Smooth muscle cell (in vitro differentiated cells): Measurements from ENCODE around the gene MIF4GD. TPM values are rescaled to one million over a fixed set of nuclear protein-coding genes. Genes with fewer than 3 reads are reported as not detected.

ENCODE experiments used
- DNase-seq: peaks from one replicate; lab custom pipeline; 2025; ENCODE audit not compliant: unreplicated experiment; lab: John Stamatoyannopoulos, UW
- H2AFZ ChIP-seq: fragments of 200-600 bp; sonication (generic); 2 replicates; pipeline ENCODE4 v1.6.0; 2016; ENCODE audit warnings: antibody characterized with exemption, low read depth, mild to moderate bottlenecking
- H3F3A ChIP-seq: fragments of 200-600 bp; sonication (generic); 2 replicates; pipeline ENCODE4 v1.6.0; 2017; ENCODE audit warnings: antibody characterized with exemption, low read depth
- H3K27ac ChIP-seq: fragments of 200-600 bp; sonication (generic); 2 replicates; pipeline ENCODE4 v1.5.1; 2016; ENCODE audit warnings: low read depth, mild to moderate bottlenecking
- H3K27me3 ChIP-seq: fragments of 200-600 bp; sonication (generic); 2 replicates; pipeline ENCODE4 v1.6.1; 2016; ENCODE audit warnings: low read depth, mild to moderate bottlenecking
- H3K36me3 ChIP-seq: fragments of 200-600 bp; sonication (generic); 2 replicates; pipeline ENCODE4 v1.5.1; 2016; ENCODE audit warnings: low read depth
- H3K4me1 ChIP-seq: fragments of 200-600 bp; sonication (generic); 2 replicates; pipeline ENCODE4 v1.5.1; 2016; ENCODE audit warnings: low read depth
- H3K4me2 ChIP-seq: fragments of 200-600 bp; sonication (generic); 2 replicates; pipeline ENCODE4 v1.6.0; 2016; ENCODE audit warnings: mild to moderate bottlenecking
- H3K4me3 ChIP-seq: fragments of 200-600 bp; sonication (generic); 2 replicates; pipeline ENCODE4 v1.5.1; 2016; ENCODE audit warnings: mild to moderate bottlenecking
- H3K79me2 ChIP-seq: fragments of 200-600 bp; sonication (generic); 2 replicates; pipeline ENCODE4 v1.6.0; 2016; ENCODE audit warnings: low read depth, mild to moderate bottlenecking
- H3K9ac ChIP-seq: fragments of 200-600 bp; sonication (generic); 2 replicates; pipeline ENCODE4 v1.6.0; 2016; ENCODE audit warnings: low read depth
- H3K9me3 ChIP-seq: fragments of 200-600 bp; sonication (generic); replicated peaks from 2 replicates; pipeline ENCODE4 v1.5.1; 2016; ENCODE audit warnings: low read depth
- H4K20me1 ChIP-seq: fragments of 200-600 bp; sonication (generic); 2 replicates; pipeline ENCODE4 v1.6.0; 2016; ENCODE audit warnings: low read depth
- CTCF ChIP-seq: fragments of 200-600 bp; sonication (generic); IDR thresholded peaks from 2 replicates; pipeline ENCODE4 v1.5.1; 2017; ENCODE audit warnings: borderline replicate concordance, mild to moderate bottlenecking, antibody characterized with exemption; ENCODE audit not compliant: insufficient read depth, poor library complexity, severe bottlenecking
- WGBS: methylation state at CpG from one replicate; pipeline ENCODE4 v1.1.7; 2016; ENCODE audit warnings: low lambda C conversion rate; 5-methylcytosine and 5-hydroxymethylcytosine counted together
- polyA plus RNA-seq: library from polyadenylated mRNA; unstranded; fragments of >200 nt; fragmentation: Nextera tagmentation; extraction: Ambion mirVana; gene quantifications from 2 replicates; pipeline ENCODE4 v1.2.1, GENCODE V29; 2016
- total RNA-seq: library from RNA; depleted of rRNA; stranded (reverse); fragments of >200 nt; gene quantifications from 2 replicates; pipeline ENCODE4 v1.2.3, GENCODE V29; 2014

MIF4GD gene
- total and polyA plus RNA-seq, 2 experiments from 2014 or later, result 5.3 to 17.0 TPM

GRCh38 chr17:75218131-75218530 lies 52.9 kb downstream of the MIF4GD start:
- H3K27me3 ChIP-seq, result no peaks in the 10 kb centered on the region
- peaks cover 10% of the 10 kb centered on the region for H3K36me3 ChIP-seq
- H3K9me3 ChIP-seq, result no peaks in the 10 kb centered on the region
- H3K4me2 ChIP-seq, result no peak overlapping the region
- H3K79me2 ChIP-seq, result no peaks in the 10 kb centered on the region
- over 99% methylated on average over 6 of the region's 6 CpGs for WGBS
- DNase-seq, result no peak
- H3K4me1 ChIP-seq, result no peaks in the 10 kb centered on the region
- no peaks in the 10 kb centered on the region for H3F3A ChIP-seq
- H3K4me3 ChIP-seq, result no peak overlapping the region
- no peak overlapping the region for H3K9ac ChIP-seq
- H2AFZ ChIP-seq, result no peak overlapping the region
- no peak overlapping the region for H3K27ac ChIP-seq
- no peaks in the 10 kb centered on the region for H4K20me1 ChIP-seq
- TF ChIP-seq CTCF, result no peak

Other genes starting within 250 kb of the MIF4GD start
- gene ATP5PD, start 224.3 kb downstream of the MIF4GD start, total RNA-seq, result 233 and 309 TPM in 2 replicates
- 318 and 321 TPM in 2 replicates for gene ATP5PD, start 224.3 kb downstream of the MIF4GD start, polyA plus RNA-seq
- 18.2 and 27.3 TPM in 2 replicates for gene KCTD2, start 224.0 kb downstream of the MIF4GD start, total RNA-seq
- gene KCTD2, start 224.0 kb downstream of the MIF4GD start, polyA plus RNA-seq, result 11.1 and 12.7 TPM in 2 replicates
- gene SLC16A5, start 183.3 kb downstream of the MIF4GD start, total RNA-seq, result 11.1 and 17.1 TPM in 2 replicates
- gene SLC16A5, start 183.3 kb downstream of the MIF4GD start, polyA plus RNA-seq, result 19.5 and 22.0 TPM in 2 replicates
- gene ARMC7, start 161.3 kb downstream of the MIF4GD start, total RNA-seq, result 3.0 and 6.8 TPM in 2 replicates
- 1.8 and 3.5 TPM in 2 replicates for gene ARMC7, start 161.3 kb downstream of the MIF4GD start, polyA plus RNA-seq
- 25.8 and 39.9 TPM in 2 replicates for gene NT5C, start 139.5 kb downstream of the MIF4GD start, total RNA-seq
- 46.8 and 53.5 TPM in 2 replicates for gene NT5C, start 139.5 kb downstream of the MIF4GD start, polyA plus RNA-seq
- 103 and 141 TPM in 2 replicates for gene JPT1, start 116.7 kb downstream of the MIF4GD start, total RNA-seq
- gene JPT1, start 116.7 kb downstream of the MIF4GD start, polyA plus RNA-seq, result 240 and 288 TPM in 2 replicates
- 104 and 111 TPM in 2 replicates for gene SUMO2, start 88.3 kb downstream of the MIF4GD start, total RNA-seq
- 416 and 419 TPM in 2 replicates for gene SUMO2, start 88.3 kb downstream of the MIF4GD start, polyA plus RNA-seq
- gene NUP85, start 65.6 kb downstream of the MIF4GD start, total RNA-seq, result 24.0 and 29.2 TPM in 2 replicates
- gene NUP85, start 65.6 kb downstream of the MIF4GD start, polyA plus RNA-seq, result 43.2 and 48.0 TPM in 2 replicates
- gene GGA3, start 9.6 kb downstream of the MIF4GD start, total RNA-seq, result 16.1 and 20.5 TPM in 2 replicates
- 23.7 and 23.9 TPM in 2 replicates for gene GGA3, start 9.6 kb downstream of the MIF4GD start, polyA plus RNA-seq
- 35.1 and 37.6 TPM in 2 replicates for gene MRPS7, start 9.4 kb downstream of the MIF4GD start, total RNA-seq
- gene MRPS7, start 9.4 kb downstream of the MIF4GD start, polyA plus RNA-seq, result 97.2 and 111 TPM in 2 replicates
- gene SLC25A19, start 18.2 kb upstream of the MIF4GD start, total RNA-seq, result 1.9 and 2.4 TPM in 2 replicates
- 3.6 and 6.9 TPM in 2 replicates for gene SLC25A19, start 18.2 kb upstream of the MIF4GD start, polyA plus RNA-seq
- gene GRB2, start 134.4 kb upstream of the MIF4GD start, total RNA-seq, result 62.4 and 76.5 TPM in 2 replicates
- 80.1 and 83.2 TPM in 2 replicates for gene GRB2, start 134.4 kb upstream of the MIF4GD start, polyA plus RNA-seq
- 18.4 and 35.9 TPM in 2 replicates for gene TMEM94, start 185.4 kb upstream of the MIF4GD start, total RNA-seq
- 25.9 and 26.3 TPM in 2 replicates for gene TMEM94, start 185.4 kb upstream of the MIF4GD start, polyA plus RNA-seq
- gene CASKIN2, start 244.3 kb upstream of the MIF4GD start, total RNA-seq, result 2.6 and 4.2 TPM in 2 replicates
- 8.0 and 10.9 TPM in 2 replicates for gene CASKIN2, start 244.3 kb upstream of the MIF4GD start, polyA plus RNA-seq
- 12.5 and 15.1 TPM in 2 replicates for gene TSEN54, start 245.3 kb upstream of the MIF4GD start, total RNA-seq
- gene TSEN54, start 245.3 kb upstream of the MIF4GD start, polyA plus RNA-seq, result 15.1 and 27.7 TPM in 2 replicates